OCI-LY3 (cell line): Measurements from ENCODE around the gene GRK6.

ENCODE experiments used
- EZH2phosphoT487 ChIP-seq: fragments of 200-600 bp; shearing (Covaris generic); IDR thresholded peaks from 2 replicates; pipeline ENCODE4 v1.6.1; 2018; ENCODE audit warnings: antibody characterized with exemption, mixed run types, low read depth
- TF ChIP-seq, protein P1 (sequence below): fragments of 200-600, 300-600 bp; sonication (generic); IDR thresholded peaks from 2 replicates; pipeline ENCODE4 v1.5.1; 2014; ENCODE audit warnings: antibody characterized with exemption, low read length, low read depth

DNA sequence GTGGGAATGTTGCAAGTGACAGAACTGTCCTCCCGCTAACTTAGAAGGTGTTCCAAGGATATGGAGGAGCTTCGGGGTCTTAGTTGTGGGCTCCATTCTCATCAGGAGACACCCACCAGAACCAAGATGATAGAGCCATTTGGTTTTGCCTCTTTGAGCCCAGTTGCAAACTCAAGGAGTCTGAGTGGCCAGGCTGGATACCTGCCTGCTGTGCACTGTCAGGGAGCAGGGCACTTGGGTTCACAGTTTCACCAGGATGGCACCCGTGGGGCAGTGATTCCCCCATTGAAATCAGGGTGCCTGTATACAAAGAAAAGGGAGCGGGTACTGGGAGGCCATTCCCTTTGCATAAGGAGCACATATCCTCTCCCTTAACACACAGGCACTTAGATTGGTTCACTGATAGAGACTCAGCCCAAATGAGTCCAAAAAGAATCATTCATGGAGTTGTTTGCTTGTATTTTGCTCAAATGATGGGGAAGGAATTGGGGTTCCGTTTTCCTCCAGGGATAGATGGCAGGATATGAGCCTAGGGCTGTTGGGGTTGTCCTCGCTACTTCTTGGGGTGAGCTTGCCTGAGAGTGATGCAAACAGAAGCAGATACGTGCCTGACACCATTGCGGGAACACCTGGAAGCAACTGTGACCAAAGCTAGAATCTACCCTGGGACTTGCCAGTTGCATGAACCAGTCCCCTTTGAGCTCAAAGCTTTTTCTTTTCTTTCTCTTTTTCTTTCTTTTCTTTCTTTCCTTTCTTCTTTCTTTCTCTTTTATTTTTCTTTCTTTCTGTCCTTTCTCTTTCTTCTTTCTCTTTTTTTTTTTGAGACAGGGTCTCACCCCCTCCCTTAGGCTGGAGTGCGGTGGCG lies 18.8 kb downstream of the GRK6 start:
- TF ChIP-seq, protein P1, sequence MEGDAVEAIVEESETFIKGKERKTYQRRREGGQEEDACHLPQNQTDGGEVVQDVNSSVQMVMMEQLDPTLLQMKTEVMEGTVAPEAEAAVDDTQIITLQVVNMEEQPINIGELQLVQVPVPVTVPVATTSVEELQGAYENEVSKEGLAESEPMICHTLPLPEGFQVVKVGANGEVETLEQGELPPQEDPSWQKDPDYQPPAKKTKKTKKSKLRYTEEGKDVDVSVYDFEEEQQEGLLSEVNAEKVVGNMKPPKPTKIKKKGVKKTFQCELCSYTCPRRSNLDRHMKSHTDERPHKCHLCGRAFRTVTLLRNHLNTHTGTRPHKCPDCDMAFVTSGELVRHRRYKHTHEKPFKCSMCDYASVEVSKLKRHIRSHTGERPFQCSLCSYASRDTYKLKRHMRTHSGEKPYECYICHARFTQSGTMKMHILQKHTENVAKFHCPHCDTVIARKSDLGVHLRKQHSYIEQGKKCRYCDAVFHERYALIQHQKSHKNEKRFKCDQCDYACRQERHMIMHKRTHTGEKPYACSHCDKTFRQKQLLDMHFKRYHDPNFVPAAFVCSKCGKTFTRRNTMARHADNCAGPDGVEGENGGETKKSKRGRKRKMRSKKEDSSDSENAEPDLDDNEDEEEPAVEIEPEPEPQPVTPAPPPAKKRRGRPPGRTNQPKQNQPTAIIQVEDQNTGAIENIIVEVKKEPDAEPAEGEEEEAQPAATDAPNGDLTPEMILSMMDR, result no peak
- TF ChIP-seq EZH2phosphoT487, result no peak
